SK-N-SH (cell line): ENCODE data around the gene RPAP2. TPM values are rescaled to one million over a fixed set of nuclear protein-coding genes. Genes with fewer than 3 reads are reported as not detected.

Experiments used
- CTCF ChIA-PET: fragments of 300-600, 350-600 bp; formaldehyde crosslinking; extraction: SDS; loops from one replicate; lab custom pipeline; 2021; lab: Yijun Ruan, JAX
- POLR2A ChIA-PET: fragments of 350-600 bp; sonication (Branson Sonifier 250); formaldehyde crosslinking; extraction: SDS; loops from one replicate; lab custom pipeline; 2020; ENCODE audit warnings: antibody characterized with exemption, inconsistent platforms; lab: Yijun Ruan, JAX
- DNase-seq: peaks from one replicate; pipeline ENCODE4 v3.0.0; 2012
- H2AFZ ChIP-seq: fragments of 200-600 bp; sonication (generic); 2 replicates; pipeline ENCODE4 v1.8.1; 2016; ENCODE audit warnings: antibody characterized with exemption, mild to moderate bottlenecking, low read depth
- H3F3A ChIP-seq: fragments of 200-600 bp; sonication (generic); replicated peaks from 2 replicates; pipeline ENCODE3; 2016; ENCODE audit warnings: antibody characterized with exemption, mild to moderate bottlenecking; ENCODE audit not compliant: insufficient read depth
- H3K27ac ChIP-seq, 2 experiments: fragments of 200-500 bp in 1 of 2; fragments of 200-600 bp in 1 of 2; sonication (Bioruptor generic) in 1 of 2; sonication (generic), shearing (Covaris generic) in 1 of 2; 2 replicates each; pipeline versions ENCODE4 v1.5.1 to v1.6.1; 2014 to 2016; ENCODE audit warnings: low read depth in 2 of 2, inconsistent platforms in 1 of 2, low read length in 1 of 2, mild to moderate bottlenecking in 1 of 2, mixed read lengths in 1 of 2
- H3K27me3 ChIP-seq: fragments of 200-600 bp; sonication (generic), shearing (Covaris generic); 2 replicates; pipeline ENCODE4 v1.6.1; 2016; ENCODE audit warnings: mixed run types; ENCODE audit not compliant: insufficient read depth
- H3K36me3 ChIP-seq, 2 experiments: fragments of 200-500 bp in 1 of 2; fragments of 200-600 bp in 1 of 2; sonication (Bioruptor generic) in 1 of 2; sonication (generic) in 1 of 2; replicated peaks in 1 of 2; 2 replicates each; pipeline versions ENCODE3 to v1.5.1; 2014 to 2016; ENCODE audit warnings: low read length in 1 of 2, mild to moderate bottlenecking in 1 of 2; ENCODE audit not compliant: insufficient read depth in 2 of 2, control insufficient read depth in 1 of 2
- H3K4me1 ChIP-seq, 2 experiments: fragments of 200-500 bp in 1 of 2; fragments of 200-600 bp in 1 of 2; sonication (Bioruptor generic) in 1 of 2; sonication (generic), shearing (Covaris generic) in 1 of 2; 2 replicates each; pipeline versions ENCODE4 v1.5.1 to v1.6.1; 2014 to 2016; ENCODE audit warnings: low read depth in 1 of 2, low read length in 1 of 2, mixed run types in 1 of 2; ENCODE audit not compliant: insufficient read depth in 2 of 2, control insufficient read depth in 1 of 2
- H3K4me2 ChIP-seq: fragments of 200-600 bp; sonication (generic), shearing (Covaris generic); 2 replicates; pipeline ENCODE4 v1.6.1; 2017; ENCODE audit warnings: mixed run types
- H3K4me3 ChIP-seq, 2 experiments: fragments of 200-500 bp in 1 of 2; fragments of 200-600 bp in 1 of 2; sonication (Bioruptor generic) in 1 of 2; sonication (generic), shearing (Covaris generic) in 1 of 2; 2 replicates each; pipeline versions ENCODE4 v1.5.1 to v1.8.1; 2014 to 2016; ENCODE audit warnings: low read depth in 2 of 2, inconsistent platforms in 1 of 2, low read length in 1 of 2, mild to moderate bottlenecking in 1 of 2, mixed read lengths in 1 of 2, moderate library complexity in 1 of 2
- H3K79me2 ChIP-seq: fragments of 200-600 bp; sonication (generic); 2 replicates; pipeline ENCODE4 v1.8.1; 2017; ENCODE audit warnings: mild to moderate bottlenecking; ENCODE audit not compliant: insufficient read depth
- H3K9ac ChIP-seq: fragments of 200-600 bp; sonication (generic); 2 replicates; pipeline ENCODE4 v1.6.1; 2017; ENCODE audit warnings: mixed run types
- H3K9me2 ChIP-seq: fragments of 200-600 bp; sonication (generic); 2 replicates; pipeline ENCODE4 v1.6.1; 2017; ENCODE audit warnings: mixed run types
- H3K9me3 ChIP-seq: fragments of 200-600 bp; sonication (generic); 2 replicates; pipeline ENCODE4 v1.6.1; 2017; ENCODE audit warnings: mixed run types, mild to moderate bottlenecking, moderate library complexity
- H4K20me1 ChIP-seq: fragments of 200-600 bp; sonication (generic); 2 replicates; pipeline ENCODE4 v1.6.1; 2017; ENCODE audit warnings: mild to moderate bottlenecking, mixed run types; ENCODE audit not compliant: insufficient read depth
- ELF1 ChIP-seq: IDR thresholded peaks from 2 replicates; pipeline ENCODE4 v1.4.0; 2012
- IRF3 ChIP-seq: fragments of 150-350 bp; IDR thresholded peaks from 2 replicates; pipeline ENCODE4 v1.6.1; 2016; ENCODE audit warnings: mild to moderate bottlenecking, low read depth, low read length
- NFIC ChIP-seq: IDR thresholded peaks from 2 replicates; pipeline ENCODE4 v1.4.0; 2012; ENCODE audit warnings: borderline replicate concordance
- PBX3 ChIP-seq: IDR thresholded peaks from 2 replicates; pipeline ENCODE4; 2012
- RAD21 ChIP-seq: IDR thresholded peaks from 2 replicates; pipeline ENCODE4 v1.6.1; 2012; ENCODE audit warnings: mild to moderate bottlenecking, low read length
- RFX5 ChIP-seq: IDR thresholded peaks from 2 replicates; pipeline ENCODE4 v1.6.1; 2012; ENCODE audit warnings: mild to moderate bottlenecking, improper control_type of control experiment, low read length
- SIN3A ChIP-seq: IDR thresholded peaks from 2 replicates; pipeline ENCODE4 v1.6.1; 2012; ENCODE audit warnings: low read depth, mild to moderate bottlenecking, low read length, moderate library complexity, borderline replicate concordance
- TCF12 ChIP-seq: IDR thresholded peaks from 2 replicates; pipeline ENCODE4 v1.4.0; 2012
- WGBS: methylation state at CpG from one replicate; pipeline ENCODE4 v1.1.6; 2017; ENCODE audit warnings: low lambda C conversion rate; 5-methylcytosine and 5-hydroxymethylcytosine counted together
- polyA plus RNA-seq, 3 experiments: library from polyadenylated mRNA; depleted of rRNA; stranded (reverse); fragments of >200 nt; gene quantifications; 2 replicates each; pipeline ENCODE4 v1.2.3, GENCODE V29; 2012
- small RNA-seq, 7 experiments: library from RNA; depleted of rRNA; stranded (forward); fragments of <200 nt; gene quantifications; one replicate each; pipeline ENCODE3, GENCODE V24; 2012

RPAP2 gene
- polyA plus RNA-seq, 1 of the 3 experiments (the other 2 are of a cell fraction): 3.4 TPM

GRCh38 chr1:92446546-92446945, 147.7 kb downstream of the RPAP2 start (continued):
- TF ChIP-seq RFX5 (no peak), ELF1 (no peak)

GRCh38 chr1:92447033-92447681, 148.3 kb downstream of the RPAP2 start:
- H3F3A ChIP-seq: no peaks in the 10 kb centered on the region
- no peaks in the 10 kb centered on the region for H3K36me3 ChIP-seq
- H3K79me2 ChIP-seq: no peaks in the 10 kb centered on the region
- peak overlapping the region; percentile 38; the same call in 1 of the 2 replicates for H3K4me2 ChIP-seq
- no peaks in the 10 kb centered on the region; a peak in 1 of 4 replicates for H3K4me1 ChIP-seq
- H2AFZ ChIP-seq: no peak overlapping the region; the same call in 1 of the 2 replicates
- no peaks in the 10 kb centered on the region for H3K27me3 ChIP-seq
- H3K4me3 ChIP-seq: no peak overlapping the region
- no peak overlapping the region for H3K27ac ChIP-seq
- H3K9me2 ChIP-seq: no peaks in the 10 kb centered on the region
- no peak for DNase-seq
- POLR2A ChIA-PET: no interaction called here
- no peaks in the 10 kb centered on the region for H3K9me3 ChIP-seq
- H3K9ac ChIP-seq: no peak overlapping the region
- TF ChIP-seq PBX3: no peak
- no peak for TF ChIP-seq IRF3
- TF ChIP-seq RAD21: no peak
- no peak for TF ChIP-seq TCF12
- H4K20me1 ChIP-seq: no peaks in the 10 kb centered on the region
- 16% methylated on average over 3 of the region's 3 CpGs for WGBS
- CTCF ChIA-PET: no interaction called here

GRCh38 chr1:92447976-92448375, 149.1 kb downstream of the RPAP2 start:
- Histone ChIP-seq H3K4me2 (no peak overlapping the region), H3K9me3 (no peaks in the 10 kb centered on the region), H3K9ac (no peak overlapping the region), H3K4me1 (no peaks in the 10 kb centered on the region; a peak in 1 of 4 replicates), H3F3A (no peaks in the 10 kb centered on the region), H3K27ac (no peak overlapping the region), H3K4me3 (no peak overlapping the region), H3K9me2 (no peaks in the 10 kb centered on the region), H4K20me1 (no peaks in the 10 kb centered on the region), H3K36me3 (no peaks in the 10 kb centered on the region), H3K27me3 (no peaks in the 10 kb centered on the region; the same call in 1 of the 2 replicates), H2AFZ (no peak overlapping the region), H3K79me2 (no peaks in the 10 kb centered on the region)
- no peak for DNase-seq
- CTCF ChIA-PET: no interaction called here
- POLR2A ChIA-PET: no interaction called here
- TF ChIP-seq NFIC: no peak
- TF ChIP-seq SIN3A: no peak
- WGBS: 81% methylated on average over 2 of the region's 2 CpGs

Small RNA genes lying within 50 kb of the gene (small RNA-seq; reads per million reads assigned to genes)
- 0 reads per million in 7 experiments for gene RN7SL824P

Other genes starting within 250 kb of the RPAP2 start
- gene SETSIP, start 223.6 kb upstream of the RPAP2 start, polyA plus RNA-seq (2012; rRNA removed): not detected in 2 replicates
- gene BTBD8, start 218.7 kb upstream of the RPAP2 start, polyA plus RNA-seq (2012; rRNA removed): 0.49 and 0.62 TPM in 2 replicates
- not detected in 2 replicates for gene C1orf146, start 81.1 kb upstream of the RPAP2 start, polyA plus RNA-seq (2012; rRNA removed)
- 2.3 and 3.6 TPM in 2 replicates for gene GLMN, start 72 bp upstream of the RPAP2 start, polyA plus RNA-seq (2012; rRNA removed)
- 0.18 and 0.19 TPM in 2 replicates for gene GFI1, start 187.9 kb downstream of the RPAP2 start, polyA plus RNA-seq (2012; rRNA removed)